ENCODE results near the gene TMEM178B. TPM values are rescaled to one million over a fixed set of nuclear protein-coding genes. Genes with fewer than 3 reads are reported as not detected.
"Not testable (repeated sequence)": the region's sequence is repeated elsewhere in the genome, so short reads cannot be mapped to it uniquely, and the experiment has no call there.

Gene TMEM178B
- total RNA-seq, 1 donor from 2014 or later, result 0.52 TPM

- Histone ChIP-seq H3K4me1 (ENCODE audit: control insufficient read depth in 3 of 3, insufficient read depth in 3 of 3, low read length in 3 of 3) (no peaks in the 10 kb centered on the region), H3K36me3 (ENCODE audit: control insufficient read depth in 3 of 3, insufficient read depth in 3 of 3, low read length in 3 of 3) (no peaks in the 10 kb centered on the region), H3K4me3 (ENCODE audit: low read length in 3 of 3) (no peak overlapping the region), H3K27me3 (ENCODE audit: control insufficient read depth in 3 of 3, insufficient read depth in 3 of 3, low read length in 3 of 3) (no peaks in the 10 kb centered on the region), H3K9ac (ENCODE audit: low read depth in 1 of 3, low read length in 3 of 3) (no peak overlapping the region), H3K9me3 (ENCODE audit: control insufficient read depth in 3 of 3, low read length in 3 of 3) (no peaks in the 10 kb centered on the region), H3K27ac (ENCODE audit: low read depth, low read length) (no peak overlapping the region)
These were observed 30.1 kb downstream of the TMEM178B start for GRCh38 chr7:141103847-141104429.

GRCh38 chr7:141113131-141113530 lies 39.3 kb downstream of the TMEM178B start:
- H3K9me3 ChIP-seq (ENCODE audit: control insufficient read depth in 3 of 3, low read length in 3 of 3), result no peaks in the 10 kb centered on the region
- no peaks in the 10 kb centered on the region for H3K4me1 ChIP-seq (ENCODE audit: control insufficient read depth in 3 of 3, insufficient read depth in 3 of 3, low read length in 3 of 3)
- no peaks in the 10 kb centered on the region for H3K36me3 ChIP-seq (ENCODE audit: control insufficient read depth in 3 of 3, insufficient read depth in 3 of 3, low read length in 3 of 3)
- no peaks in the 10 kb centered on the region for H3K27me3 ChIP-seq (ENCODE audit: control insufficient read depth in 3 of 3, insufficient read depth in 3 of 3, low read length in 3 of 3)
- H3K9ac ChIP-seq (ENCODE audit: low read depth in 1 of 3, low read length in 3 of 3), result no peak overlapping the region
- H3K4me3 ChIP-seq (ENCODE audit: low read length in 3 of 3), result no peak overlapping the region
- H3K27ac ChIP-seq (ENCODE audit: low read depth, low read length), result no peak overlapping the region

GRCh38 chr7:141114029-141114664 lies 40.3 kb downstream of the TMEM178B start:
- Histone ChIP-seq H3K27ac (ENCODE audit: low read depth, low read length) (no peak overlapping the region), H3K9ac (ENCODE audit: low read depth in 1 of 3, low read length in 3 of 3) (no peak overlapping the region), H3K4me1 (ENCODE audit: control insufficient read depth in 3 of 3, insufficient read depth in 3 of 3, low read length in 3 of 3) (no peaks in the 10 kb centered on the region), H3K9me3 (ENCODE audit: control insufficient read depth in 3 of 3, low read length in 3 of 3) (no peaks in the 10 kb centered on the region), H3K27me3 (ENCODE audit: control insufficient read depth in 3 of 3, insufficient read depth in 3 of 3, low read length in 3 of 3) (no peaks in the 10 kb centered on the region), H3K36me3 (ENCODE audit: control insufficient read depth in 3 of 3, insufficient read depth in 3 of 3, low read length in 3 of 3) (no peaks in the 10 kb centered on the region), H3K4me3 (ENCODE audit: low read length in 3 of 3) (no peak overlapping the region)

- Histone ChIP-seq H3K4me3 (ENCODE audit: low read length in 3 of 3) (no peak overlapping the region), H3K4me1 (ENCODE audit: control insufficient read depth in 3 of 3, insufficient read depth in 3 of 3, low read length in 3 of 3) (no peaks in the 10 kb centered on the region), H3K9me3 (ENCODE audit: control insufficient read depth in 3 of 3, low read length in 3 of 3) (no peaks in the 10 kb centered on the region), H3K36me3 (ENCODE audit: control insufficient read depth in 3 of 3, insufficient read depth in 3 of 3, low read length in 3 of 3) (no peaks in the 10 kb centered on the region), H3K27me3 (ENCODE audit: control insufficient read depth in 3 of 3, insufficient read depth in 3 of 3, low read length in 3 of 3) (no peaks in the 10 kb centered on the region), H3K27ac (ENCODE audit: low read depth, low read length) (no peak overlapping the region), H3K9ac (ENCODE audit: low read depth in 1 of 3, low read length in 3 of 3) (no peak overlapping the region)
These were observed 42.1 kb downstream of the TMEM178B start for GRCh38 chr7:141115965-141116364.

- not testable (repeated sequence) for H3K9me3 ChIP-seq (ENCODE audit: control insufficient read depth in 3 of 3, low read length in 3 of 3); H3K27me3 ChIP-seq (ENCODE audit: control insufficient read depth in 3 of 3, insufficient read depth in 3 of 3, low read length in 3 of 3); H3K36me3 ChIP-seq (ENCODE audit: control insufficient read depth in 3 of 3, insufficient read depth in 3 of 3, low read length in 3 of 3); H3K4me1 ChIP-seq (ENCODE audit: control insufficient read depth in 3 of 3, insufficient read depth in 3 of 3, low read length in 3 of 3); H3K4me3 ChIP-seq (ENCODE audit: low read length in 3 of 3); H3K27ac ChIP-seq (ENCODE audit: low read depth, low read length); H3K9ac ChIP-seq (ENCODE audit: low read depth in 1 of 3, low read length in 3 of 3)
These were observed 42.8 kb downstream of the TMEM178B start for GRCh38 chr7:141116661-141117060.

GRCh38 chr7:141118767-141119166 lies 44.9 kb downstream of the TMEM178B start:
- Histone ChIP-seq H3K4me3 (ENCODE audit: low read length in 3 of 3) (no peak overlapping the region), H3K9me3 (ENCODE audit: control insufficient read depth in 3 of 3, low read length in 3 of 3) (no peaks in the 10 kb centered on the region), H3K36me3 (ENCODE audit: control insufficient read depth in 3 of 3, insufficient read depth in 3 of 3, low read length in 3 of 3) (no peaks in the 10 kb centered on the region), H3K4me1 (ENCODE audit: control insufficient read depth in 3 of 3, insufficient read depth in 3 of 3, low read length in 3 of 3) (no peaks in the 10 kb centered on the region), H3K27ac (ENCODE audit: low read depth, low read length) (no peak overlapping the region), H3K27me3 (ENCODE audit: control insufficient read depth in 3 of 3, insufficient read depth in 3 of 3, low read length in 3 of 3) (no peaks in the 10 kb centered on the region), H3K9ac (ENCODE audit: low read depth in 1 of 3, low read length in 3 of 3) (no peak overlapping the region)

- Histone ChIP-seq H3K36me3 (ENCODE audit: control insufficient read depth in 3 of 3, insufficient read depth in 3 of 3, low read length in 3 of 3) (no peaks in the 10 kb centered on the region), H3K4me1 (ENCODE audit: control insufficient read depth in 3 of 3, insufficient read depth in 3 of 3, low read length in 3 of 3) (no peaks in the 10 kb centered on the region), H3K27me3 (ENCODE audit: control insufficient read depth in 3 of 3, insufficient read depth in 3 of 3, low read length in 3 of 3) (no peaks in the 10 kb centered on the region), H3K9ac (ENCODE audit: low read depth in 1 of 3, low read length in 3 of 3) (no peak overlapping the region), H3K4me3 (ENCODE audit: low read length in 3 of 3) (no peak overlapping the region), H3K9me3 (ENCODE audit: control insufficient read depth in 3 of 3, low read length in 3 of 3) (no peaks in the 10 kb centered on the region), H3K27ac (ENCODE audit: low read depth, low read length) (no peak overlapping the region)
These were observed 45.3 kb downstream of the TMEM178B start for GRCh38 chr7:141119187-141119586.

- no peaks in the 10 kb centered on the region for H3K4me1 ChIP-seq (ENCODE audit: control insufficient read depth in 3 of 3, insufficient read depth in 3 of 3, low read length in 3 of 3)
These were observed 48.9 kb downstream of the TMEM178B start for GRCh38 chr7:141122736-141123135.

GRCh38 chr7:141123522-141123921 lies 49.7 kb downstream of the TMEM178B start:
- Histone ChIP-seq H3K9me3 (ENCODE audit: control insufficient read depth in 3 of 3, low read length in 3 of 3) (no peaks in the 10 kb centered on the region), H3K4me1 (ENCODE audit: control insufficient read depth in 3 of 3, insufficient read depth in 3 of 3, low read length in 3 of 3) (no peaks in the 10 kb centered on the region), H3K27ac (ENCODE audit: low read depth, low read length) (no peak overlapping the region), H3K9ac (ENCODE audit: low read depth in 1 of 3, low read length in 3 of 3) (no peak overlapping the region), H3K36me3 (ENCODE audit: control insufficient read depth in 3 of 3, insufficient read depth in 3 of 3, low read length in 3 of 3) (no peaks in the 10 kb centered on the region), H3K27me3 (ENCODE audit: control insufficient read depth in 3 of 3, insufficient read depth in 3 of 3, low read length in 3 of 3) (no peaks in the 10 kb centered on the region), H3K4me3 (ENCODE audit: low read length in 3 of 3) (no peak overlapping the region)

More at GRCh38 chr7:141122736-141123135, 48.9 kb downstream of the TMEM178B start:
- no peak overlapping the region for H3K9ac ChIP-seq (ENCODE audit: low read depth in 1 of 3, low read length in 3 of 3)
- no peak overlapping the region for H3K4me3 ChIP-seq (ENCODE audit: low read length in 3 of 3)
- no peaks in the 10 kb centered on the region for H3K27me3 ChIP-seq (ENCODE audit: control insufficient read depth in 3 of 3, insufficient read depth in 3 of 3, low read length in 3 of 3)
- H3K9me3 ChIP-seq (ENCODE audit: control insufficient read depth in 3 of 3, low read length in 3 of 3), result no peaks in the 10 kb centered on the region
- H3K27ac ChIP-seq (ENCODE audit: low read depth, low read length), result no peak overlapping the region
- H3K36me3 ChIP-seq (ENCODE audit: control insufficient read depth in 3 of 3, insufficient read depth in 3 of 3, low read length in 3 of 3), result no peaks in the 10 kb centered on the region

- Histone ChIP-seq H3K4me3 (ENCODE audit: low read length in 3 of 3) (no peak overlapping the region), H3K27me3 (ENCODE audit: control insufficient read depth in 3 of 3, insufficient read depth in 3 of 3, low read length in 3 of 3) (no peaks in the 10 kb centered on the region), H3K27ac (ENCODE audit: low read depth, low read length) (no peak overlapping the region), H3K9me3 (ENCODE audit: control insufficient read depth in 3 of 3, low read length in 3 of 3) (no peaks in the 10 kb centered on the region), H3K36me3 (ENCODE audit: control insufficient read depth in 3 of 3, insufficient read depth in 3 of 3, low read length in 3 of 3) (no peaks in the 10 kb centered on the region), H3K9ac (ENCODE audit: low read depth in 1 of 3, low read length in 3 of 3) (no peak overlapping the region), H3K4me1 (ENCODE audit: control insufficient read depth in 3 of 3, insufficient read depth in 3 of 3, low read length in 3 of 3) (no peaks in the 10 kb centered on the region)
These were observed 52.2 kb downstream of the TMEM178B start for GRCh38 chr7:141126107-141126506.
